ENCODE results near the gene PHETA1.
"Not testable (repeated sequence)": the region's sequence is repeated elsewhere in the genome, so short reads cannot be mapped to it uniquely, and the experiment has no call there.

- TF ChIP-seq CTCF (conservative IDR thresholded peaks at IDR 0.05); EZH2 (IDR thresholded peaks at IDR 0.05; ENCODE audit: low read depth): not testable (repeated sequence)
Measured at GRCh38 chr12:111396271-111396670, 27.4 kb upstream of the PHETA1 start.

Measured in PC-9 (cell line).